ENCODE data around the gene ACLY. TPM values are rescaled to one million over a fixed set of nuclear protein-coding genes. Genes with fewer than 3 reads are reported as not detected.
"Not testable (repeated sequence)": the region's sequence is repeated elsewhere in the genome, so short reads cannot be mapped to it uniquely, and the experiment has no call there.

ACLY gene
- total RNA-seq, 2 donors from 2014 or later: 76.3 to 81.5 TPM

- Histone ChIP-seq H3K27me3 (replicated peaks; ENCODE audit: insufficient read depth) (no peaks in the 10 kb centered on the region), H3K4me1 (ENCODE audit: control insufficient read depth in 1 of 2, low read depth in 2 of 2) (peaks cover 18 to 27% of the 10 kb centered on the region in 2 donors), H3K4me3 (peak overlapping the region; percentile 90), H3K9me3 (no peaks in the 10 kb centered on the region), H3K27ac (peak overlapping the region; percentile 85 to 89), H3K36me3 (peaks cover 8% of the 10 kb centered on the region)
- no peak for ATAC-seq (ENCODE audit: insufficient number of reproducible peaks, low FRiP score, low read depth)
- no peak for DNase-seq (ENCODE audit: low spot score)
- TF ChIP-seq CTCF (IDR thresholded peaks at IDR 0.05): no peak
These were observed 54.3 kb downstream of the ACLY start for GRCh38 chr17:41864498-41864835.

GRCh38 chr17:41863074-41863848 lies 55.5 kb downstream of the ACLY start:
- peak overlapping the region; percentile 90 for H3K4me3 ChIP-seq
- no peak for ATAC-seq (ENCODE audit: insufficient number of reproducible peaks, low FRiP score, low read depth)
- peaks cover 4% of the 10 kb centered on the region for H3K36me3 ChIP-seq
- TF ChIP-seq CTCF (IDR thresholded peaks at IDR 0.05): no peak
- peaks cover 18 to 27% of the 10 kb centered on the region in 2 donors for H3K4me1 ChIP-seq (ENCODE audit: control insufficient read depth in 1 of 2, low read depth in 2 of 2)
- H3K27ac ChIP-seq: no peak overlapping the region
- no peak for DNase-seq (ENCODE audit: low spot score)
- H3K27me3 ChIP-seq (replicated peaks; ENCODE audit: insufficient read depth): no peaks in the 10 kb centered on the region
- H3K9me3 ChIP-seq: no peaks in the 10 kb centered on the region

- DNase-seq (ENCODE audit: low spot score) (no peak), ATAC-seq (ENCODE audit: insufficient number of reproducible peaks, low FRiP score, low read depth) (no peak)
- no peak for TF ChIP-seq CTCF (IDR thresholded peaks at IDR 0.05)
- Histone ChIP-seq H3K4me3 (no peak overlapping the region), H3K4me1 (ENCODE audit: control insufficient read depth in 1 of 2, low read depth in 2 of 2) (peaks cover 18 to 20% of the 10 kb centered on the region in 2 donors), H3K27me3 (replicated peaks; ENCODE audit: insufficient read depth) (no peaks in the 10 kb centered on the region), H3K36me3 (no peaks in the 10 kb centered on the region), H3K27ac (no peak overlapping the region), H3K9me3 (no peaks in the 10 kb centered on the region)
These were observed 58.4 kb downstream of the ACLY start for GRCh38 chr17:41860254-41860931.

- Histone ChIP-seq H3K36me3 (peaks cover 18% of the 10 kb centered on the region), H3K4me1 (ENCODE audit: control insufficient read depth in 1 of 2, low read depth in 2 of 2) (peaks cover 9 to 36% of the 10 kb centered on the region in 2 donors)
- H3K27ac ChIP-seq; H3K4me3 ChIP-seq; DNase-seq (ENCODE audit: low spot score); H3K27me3 ChIP-seq (replicated peaks; ENCODE audit: insufficient read depth); ATAC-seq (ENCODE audit: insufficient number of reproducible peaks, low FRiP score, low read depth); H3K9me3 ChIP-seq: not testable (repeated sequence)
These were observed 67.4 kb downstream of the ACLY start for GRCh38 chr17:41851382-41851781.

- TF ChIP-seq CTCF (IDR thresholded peaks at IDR 0.05): no peak
- peaks cover 15% of the 10 kb centered on the region for H3K36me3 ChIP-seq
- no peaks in the 10 kb centered on the region for H3K27me3 ChIP-seq (replicated peaks; ENCODE audit: insufficient read depth)
- no peak overlapping the region for H3K4me3 ChIP-seq
- DNase-seq (ENCODE audit: low spot score) (no peak), ATAC-seq (ENCODE audit: insufficient number of reproducible peaks, low FRiP score, low read depth) (no peak)
- H3K27ac ChIP-seq: no peak overlapping the region
- no peaks in the 10 kb centered on the region for H3K9me3 ChIP-seq
- peaks cover 9 to 36% of the 10 kb centered on the region in 2 donors for H3K4me1 ChIP-seq (ENCODE audit: control insufficient read depth in 1 of 2, low read depth in 2 of 2)
These were observed 69.3 kb downstream of the ACLY start for GRCh38 chr17:41849251-41849990.

All from thoracic aorta (tissue), 2 donors.